ENCODE data around the gene IZUMO4. TPM values are rescaled to one million over a fixed set of nuclear protein-coding genes. Genes with fewer than 3 reads are reported as not detected.
"Not testable (repeated sequence)": the region's sequence is repeated elsewhere in the genome, so short reads cannot be mapped to it uniquely, and the experiment has no call there.

Gene IZUMO4
- total and polyA plus RNA-seq, 10 of the 15 experiments (the other 5 are each of a cell fraction or from before 2014, with no cell fraction given): 0.53 to 27.1 (median 7.5) TPM

DNA sequence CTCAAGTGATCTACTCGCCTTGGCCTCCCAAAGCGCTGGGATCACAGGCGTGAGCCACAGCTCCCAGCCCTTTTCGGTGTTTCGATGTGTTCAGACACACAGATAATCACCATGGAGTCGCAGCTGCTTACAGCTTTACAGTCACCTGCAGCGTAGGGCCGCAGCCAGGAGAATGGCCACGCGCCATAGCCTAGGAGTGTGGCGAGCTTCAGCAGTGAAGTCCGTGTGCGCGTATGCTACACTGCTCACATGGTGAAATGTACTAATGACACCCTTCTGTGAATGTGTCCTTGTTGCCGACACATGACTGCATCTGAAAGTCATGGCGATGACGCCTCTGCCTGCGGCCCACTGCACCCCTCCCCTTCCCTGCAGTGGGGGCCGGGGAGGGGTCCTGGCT, 31.0 kb downstream of the IZUMO4 start:
- Histone ChIP-seq H3K36me3 (ENCODE audit: control insufficient read depth in 2 of 2, insufficient read depth in 2 of 2, low read length in 1 of 2) (peaks cover 18 to 48% of the 10 kb centered on the region in 2 experiments; a peak in 3 of 4 replicates), H3K9me3 (replicated peaks; ENCODE audit: control insufficient read depth, insufficient read depth, low read length) (no peaks in the 10 kb centered on the region), H4K20me1 (ENCODE audit: control insufficient read depth, insufficient read depth) (no peaks in the 10 kb centered on the region), H3K79me2 (ENCODE audit: control insufficient read depth, insufficient read depth, low read length) (no peaks in the 10 kb centered on the region; the same call in 1 of the 2 replicates), H3K4me3 (no peak overlapping the region), H3K9ac (ENCODE audit: control insufficient read depth, insufficient read depth, low read length) (no peak overlapping the region), H3K4me2 (ENCODE audit: control insufficient read depth, insufficient read depth) (no peak overlapping the region), H2AFZ (ENCODE audit: control insufficient read depth, low read depth, low read length) (no peak overlapping the region), H3K27me3 (replicated peaks in 1 of 2; ENCODE audit: control insufficient read depth in 2 of 2, insufficient read depth in 2 of 2, low read length in 1 of 2) (no peaks in the 10 kb centered on the region), H3K4me1 (ENCODE audit: control insufficient read depth, insufficient read depth, low read length) (no peaks in the 10 kb centered on the region), H3K27ac (ENCODE audit: control insufficient read depth, insufficient read depth) (no peak overlapping the region)
- CTCF ChIA-PET: no interaction called here
- 86% methylated on average over 19 of the region's 19 CpGs for WGBS (ENCODE audit: insufficient coverage, insufficient replicate concordance, low lambda C conversion rate, missing lambda C conversion rate)
- DNase-seq (ENCODE audit: low read depth, low spot score) (no peak), FAIRE-seq (no peak), ATAC-seq (no peak)
- intact Hi-C loops (cut with micrococcal nuclease; ENCODE audit: unreplicated experiment): no loop called here
- RAD21 ChIA-PET (ENCODE audit: unreplicated experiment): no interaction called here
- POLR2A ChIA-PET: no interaction called here
- SMC1A ChIA-PET (ENCODE audit: uncharacterized antibody, unreplicated experiment): no interaction called here
- BruUV-seq (replicated peaks): no TSS peak
- no peak for TF ChIP-seq ETV6 (conservative IDR thresholded peaks at IDR 0.05 in 1 of 2, IDR thresholded peaks at IDR 0.05 in 1 of 2; ENCODE audit: borderline replicate concordance in 1 of 2, low read depth in 1 of 2)
- no peak for TF ChIP-seq NR2F1 (conservative IDR thresholded peaks at IDR 0.05)
- no peak for TF ChIP-seq IKZF2 (IDR thresholded peaks at IDR 0.05)
- no peak for TF ChIP-seq POLR2AphosphoS2 (IDR thresholded peaks at IDR 0.05; ENCODE audit: low read depth, low read length)
- TF ChIP-seq, protein P1, sequence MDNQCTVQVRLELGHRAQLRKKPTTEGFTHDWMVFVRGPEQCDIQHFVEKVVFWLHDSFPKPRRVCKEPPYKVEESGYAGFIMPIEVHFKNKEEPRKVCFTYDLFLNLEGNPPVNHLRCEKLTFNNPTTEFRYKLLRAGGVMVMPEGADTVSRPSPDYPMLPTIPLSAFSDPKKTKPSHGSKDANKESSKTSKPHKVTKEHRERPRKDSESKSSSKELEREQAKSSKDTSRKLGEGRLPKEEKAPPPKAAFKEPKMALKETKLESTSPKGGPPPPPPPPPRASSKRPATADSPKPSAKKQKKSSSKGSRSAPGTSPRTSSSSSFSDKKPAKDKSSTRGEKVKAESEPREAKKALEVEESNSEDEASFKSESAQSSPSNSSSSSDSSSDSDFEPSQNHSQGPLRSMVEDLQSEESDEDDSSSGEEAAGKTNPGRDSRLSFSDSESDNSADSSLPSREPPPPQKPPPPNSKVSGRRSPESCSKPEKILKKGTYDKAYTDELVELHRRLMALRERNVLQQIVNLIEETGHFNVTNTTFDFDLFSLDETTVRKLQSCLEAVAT (IDR thresholded peaks at IDR 0.05): no peak
- TF ChIP-seq SMAD5 (IDR thresholded peaks at IDR 0.05; ENCODE audit: low read depth): no peak
- in situ Hi-C loops (cut with MboI): no loop called here

DNA sequence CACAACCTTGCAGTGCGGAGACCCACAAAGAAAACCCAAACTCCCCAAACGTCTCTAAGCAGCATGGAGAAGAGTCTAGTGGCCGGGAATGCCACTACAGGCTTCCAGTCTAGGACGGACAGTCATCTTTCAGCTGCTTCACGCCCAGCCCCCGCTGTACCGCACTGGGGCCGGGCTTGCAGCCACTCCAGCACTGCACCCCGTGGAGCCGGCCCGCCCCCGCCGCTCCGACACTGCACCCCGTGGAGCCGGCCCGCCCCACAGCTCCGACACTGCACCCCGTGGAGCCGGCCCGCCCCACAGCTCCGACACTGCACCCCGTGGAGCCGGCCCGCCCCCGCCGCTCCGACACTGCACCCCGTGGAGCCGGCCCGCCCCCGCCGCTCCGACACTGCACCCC, 31.5 kb downstream of the IZUMO4 start:
- H3K79me2 ChIP-seq (ENCODE audit: control insufficient read depth, insufficient read depth, low read length); SMC1A ChIA-PET (ENCODE audit: uncharacterized antibody, unreplicated experiment); H3K4me2 ChIP-seq (ENCODE audit: control insufficient read depth, insufficient read depth); POLR2A ChIA-PET; H3K9ac ChIP-seq (ENCODE audit: control insufficient read depth, insufficient read depth, low read length); CTCF ChIA-PET; in situ Hi-C loops (cut with MboI); FAIRE-seq; H3K4me3 ChIP-seq; H3K27me3 ChIP-seq (replicated peaks in 1 of 2; ENCODE audit: control insufficient read depth in 2 of 2, insufficient read depth in 2 of 2, low read length in 1 of 2); H4K20me1 ChIP-seq (ENCODE audit: control insufficient read depth, insufficient read depth); H2AFZ ChIP-seq (ENCODE audit: control insufficient read depth, low read depth, low read length); H3K9me3 ChIP-seq (replicated peaks; ENCODE audit: control insufficient read depth, insufficient read depth, low read length); intact Hi-C loops (cut with micrococcal nuclease; ENCODE audit: unreplicated experiment); ATAC-seq; H3K4me1 ChIP-seq (ENCODE audit: control insufficient read depth, insufficient read depth, low read length); DNase-seq (ENCODE audit: low read depth, low spot score); RAD21 ChIA-PET (ENCODE audit: unreplicated experiment); BruUV-seq (replicated peaks); H3K27ac ChIP-seq (ENCODE audit: control insufficient read depth, insufficient read depth): not testable (repeated sequence)
- 91% methylated on average over 22 of the region's 34 CpGs for WGBS (ENCODE audit: insufficient coverage, insufficient replicate concordance, low lambda C conversion rate, missing lambda C conversion rate)
- H3K36me3 ChIP-seq (ENCODE audit: control insufficient read depth in 2 of 2, insufficient read depth in 2 of 2, low read length in 1 of 2): peaks cover 18 to 50% of the 10 kb centered on the region in 2 experiments; a peak in 3 of 4 replicates

Data from GM12878 (cell line).